ENCODE results near the gene GPR17. TPM values are rescaled to one million over a fixed set of nuclear protein-coding genes. Genes with fewer than 3 reads are reported as not detected.

The GPR17 gene
- total RNA-seq, 4 donors from 2014 or later: 1.1 to 1.6 (median 1.2) TPM

- no peaks in the 10 kb centered on the region for H3K4me1 ChIP-seq
- DNase-seq (ENCODE audit: low spot score in 2 of 2): no peak
- no peak overlapping the region for H3K27ac ChIP-seq
- 50 to 63% methylated on average over 3 of the region's 3 CpGs for WGBS, 2 donors
- H3K27me3 ChIP-seq: no peaks in the 10 kb centered on the region
- H3K4me3 ChIP-seq: no peak overlapping the region
- H3K9me3 ChIP-seq: no peaks in the 10 kb centered on the region
- H3K36me3 ChIP-seq: no peaks in the 10 kb centered on the region
- TF ChIP-seq CTCF (IDR thresholded peaks at IDR 0.05) (no peak), POLR2A (IDR thresholded peaks at IDR 0.05) (no peak), EP300 (IDR thresholded peaks at IDR 0.05) (no peak)
These were observed 25.1 kb upstream of the GPR17 start for GRCh38 chr2:127620866-127621265.

- Histone ChIP-seq H3K27ac (no peak overlapping the region), H3K36me3 (no peaks in the 10 kb centered on the region), H3K4me1 (no peaks in the 10 kb centered on the region), H3K27me3 (no peaks in the 10 kb centered on the region), H3K4me3 (no peak overlapping the region), H3K9me3 (no peaks in the 10 kb centered on the region)
- no peak for TF ChIP-seq POLR2A (IDR thresholded peaks at IDR 0.05)
- TF ChIP-seq CTCF (IDR thresholded peaks at IDR 0.05): no peak
- TF ChIP-seq EP300 (IDR thresholded peaks at IDR 0.05): no peak
- DNase-seq (ENCODE audit: low spot score in 2 of 2): no peak
- WGBS, 2 donors: 90 to 91% methylated on average over 15 of the region's 15 CpGs
These were observed 23.9 kb upstream of the GPR17 start for GRCh38 chr2:127621981-127622431.

- Histone ChIP-seq H3K4me1 (no peaks in the 10 kb centered on the region), H3K4me3 (no peak overlapping the region), H3K27me3 (no peaks in the 10 kb centered on the region), H3K27ac (no peak overlapping the region), H3K36me3 (no peaks in the 10 kb centered on the region), H3K9me3 (no peaks in the 10 kb centered on the region)
- peak in 1 of 2 donors; percentile 5 for DNase-seq (ENCODE audit: low spot score in 2 of 2)
- no peak for TF ChIP-seq CTCF (IDR thresholded peaks at IDR 0.05)
- no peak for TF ChIP-seq EP300 (IDR thresholded peaks at IDR 0.05)
- TF ChIP-seq POLR2A (IDR thresholded peaks at IDR 0.05): no peak
- 91 to 94% methylated on average over 20 to 21 of the region's 21 CpGs for WGBS, 2 donors
These were observed 23.2 kb upstream of the GPR17 start for GRCh38 chr2:127622561-127623387.

GRCh38 chr2:127623388-127624319, 22.3 kb upstream of the GPR17 start:
- H3K4me3 ChIP-seq: no peak overlapping the region
- no peak overlapping the region for H3K27ac ChIP-seq
- peak in 1 of 2 donors; percentile 7 for DNase-seq (ENCODE audit: low spot score in 2 of 2)
- no peaks in the 10 kb centered on the region for H3K4me1 ChIP-seq
- TF ChIP-seq POLR2A (IDR thresholded peaks at IDR 0.05): no peak
- no peak for TF ChIP-seq EP300 (IDR thresholded peaks at IDR 0.05)
- no peak for TF ChIP-seq CTCF (IDR thresholded peaks at IDR 0.05)
- 85 to 87% methylated on average over 18 to 24 of the region's 38 CpGs for WGBS, 2 donors
- no peaks in the 10 kb centered on the region for H3K9me3 ChIP-seq
- H3K27me3 ChIP-seq: no peaks in the 10 kb centered on the region
- no peaks in the 10 kb centered on the region for H3K36me3 ChIP-seq
